ENCODE results near the gene GRIN3A.

The GRIN3A gene

DNA sequence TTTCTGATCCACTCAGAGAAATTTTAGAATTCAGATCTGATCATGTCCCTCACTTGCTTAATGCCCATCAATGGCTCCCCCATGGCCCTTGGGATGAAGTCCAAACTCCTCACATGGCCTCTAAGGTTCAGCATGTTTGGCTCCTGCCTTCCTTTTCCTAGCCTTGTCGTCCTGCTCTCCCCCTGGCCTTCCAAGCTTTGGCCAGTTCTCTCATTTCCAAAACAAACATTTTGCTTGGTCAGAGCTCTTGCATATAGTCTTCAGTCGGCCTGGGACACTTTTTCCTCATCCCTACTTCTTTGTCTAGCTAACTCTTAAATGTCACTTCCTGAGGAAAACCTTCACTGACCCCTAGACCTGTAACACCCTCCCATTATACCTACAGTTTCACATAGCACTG is 106.6 kb downstream of the GRIN3A start:
- no peak overlapping the region for H3K4me3 ChIP-seq (replicated peaks in 1 of 2; ENCODE audit: low read depth in 2 of 2, low read length in 2 of 2)
- TF ChIP-seq, protein P1, sequence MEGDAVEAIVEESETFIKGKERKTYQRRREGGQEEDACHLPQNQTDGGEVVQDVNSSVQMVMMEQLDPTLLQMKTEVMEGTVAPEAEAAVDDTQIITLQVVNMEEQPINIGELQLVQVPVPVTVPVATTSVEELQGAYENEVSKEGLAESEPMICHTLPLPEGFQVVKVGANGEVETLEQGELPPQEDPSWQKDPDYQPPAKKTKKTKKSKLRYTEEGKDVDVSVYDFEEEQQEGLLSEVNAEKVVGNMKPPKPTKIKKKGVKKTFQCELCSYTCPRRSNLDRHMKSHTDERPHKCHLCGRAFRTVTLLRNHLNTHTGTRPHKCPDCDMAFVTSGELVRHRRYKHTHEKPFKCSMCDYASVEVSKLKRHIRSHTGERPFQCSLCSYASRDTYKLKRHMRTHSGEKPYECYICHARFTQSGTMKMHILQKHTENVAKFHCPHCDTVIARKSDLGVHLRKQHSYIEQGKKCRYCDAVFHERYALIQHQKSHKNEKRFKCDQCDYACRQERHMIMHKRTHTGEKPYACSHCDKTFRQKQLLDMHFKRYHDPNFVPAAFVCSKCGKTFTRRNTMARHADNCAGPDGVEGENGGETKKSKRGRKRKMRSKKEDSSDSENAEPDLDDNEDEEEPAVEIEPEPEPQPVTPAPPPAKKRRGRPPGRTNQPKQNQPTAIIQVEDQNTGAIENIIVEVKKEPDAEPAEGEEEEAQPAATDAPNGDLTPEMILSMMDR (IDR thresholded peaks at IDR 0.05; ENCODE audit: low read depth, low read length) = no peak
- no peak for DNase-seq (ENCODE audit: low read depth in 2 of 2)

DNA sequence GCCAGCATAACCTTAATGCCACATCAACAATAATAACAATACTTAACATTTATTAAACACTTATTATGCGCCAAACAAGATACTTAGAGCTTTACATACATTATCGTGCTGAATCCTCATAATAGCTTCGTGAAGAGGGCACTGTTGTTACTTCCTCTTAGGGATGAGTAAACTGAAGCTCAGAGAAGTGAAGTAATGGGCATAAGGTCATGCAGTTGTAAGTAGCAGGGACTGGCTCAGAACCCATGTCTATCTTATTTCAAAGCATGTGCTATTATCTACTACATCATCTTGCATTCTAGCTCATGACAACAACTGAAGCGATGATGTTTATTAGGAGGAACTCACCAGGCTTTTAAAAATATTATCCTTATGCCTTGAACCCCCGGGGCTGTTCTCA is 108.8 kb downstream of the GRIN3A start:
- H3K4me3 ChIP-seq (replicated peaks in 1 of 2; ENCODE audit: low read depth in 2 of 2, low read length in 2 of 2) = no peak overlapping the region
- TF ChIP-seq, protein P1 (IDR thresholded peaks at IDR 0.05; ENCODE audit: low read depth, low read length) = no peak
- no peak for DNase-seq (ENCODE audit: low read depth in 2 of 2)

DNA sequence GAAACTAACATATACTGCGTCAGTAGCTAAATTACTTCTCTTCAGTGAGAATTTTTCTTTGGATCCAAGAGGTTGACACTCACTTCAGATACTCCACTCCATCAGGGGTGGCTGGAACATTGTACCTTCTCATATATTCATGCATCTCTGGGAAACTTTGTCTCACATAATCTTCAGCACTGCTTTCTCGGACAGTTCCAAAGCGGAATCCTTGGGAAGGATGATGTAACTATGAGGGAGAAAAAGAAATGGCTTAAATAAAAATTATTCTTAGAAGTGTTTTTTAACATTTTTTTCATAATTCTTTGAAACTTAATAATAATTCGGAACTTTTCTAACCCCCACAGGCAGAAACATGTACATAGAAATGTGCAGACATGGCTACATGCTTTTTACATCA is 110.3 kb downstream of the GRIN3A start:
- TF ChIP-seq, protein P1 (IDR thresholded peaks at IDR 0.05; ENCODE audit: low read depth, low read length) = no peak
- H3K4me3 ChIP-seq (replicated peaks in 1 of 2; ENCODE audit: low read depth in 2 of 2, low read length in 2 of 2) = no peak overlapping the region
- peak in 1 of 2 donors; percentile 30 for DNase-seq (ENCODE audit: low read depth in 2 of 2)

DNA sequence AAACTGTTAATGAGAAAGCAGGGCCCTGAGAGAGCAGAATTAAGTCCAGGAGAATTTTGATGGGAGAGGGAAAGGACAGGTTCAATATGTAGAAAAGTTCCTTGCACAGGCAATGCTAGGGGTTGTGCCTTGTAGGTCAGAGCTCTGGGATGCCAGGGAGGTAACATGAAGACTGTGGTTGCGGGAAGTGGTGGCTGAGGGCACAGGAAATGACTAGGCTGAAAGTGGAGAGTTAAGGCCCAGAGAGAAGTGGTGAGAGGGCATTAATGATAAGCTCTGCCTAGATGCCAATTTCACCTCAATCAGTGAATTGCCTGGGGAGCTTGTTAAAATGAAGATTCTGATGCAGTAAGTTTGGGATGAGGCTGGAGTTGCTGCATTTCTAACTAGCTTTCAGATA is 112.2 kb downstream of the GRIN3A start:
- no peak for DNase-seq (ENCODE audit: low read depth in 2 of 2)
- TF ChIP-seq, protein P1 (IDR thresholded peaks at IDR 0.05; ENCODE audit: low read depth, low read length) = no peak
- no peak overlapping the region for H3K4me3 ChIP-seq (replicated peaks in 1 of 2; ENCODE audit: low read depth in 2 of 2, low read length in 2 of 2)

DNA sequence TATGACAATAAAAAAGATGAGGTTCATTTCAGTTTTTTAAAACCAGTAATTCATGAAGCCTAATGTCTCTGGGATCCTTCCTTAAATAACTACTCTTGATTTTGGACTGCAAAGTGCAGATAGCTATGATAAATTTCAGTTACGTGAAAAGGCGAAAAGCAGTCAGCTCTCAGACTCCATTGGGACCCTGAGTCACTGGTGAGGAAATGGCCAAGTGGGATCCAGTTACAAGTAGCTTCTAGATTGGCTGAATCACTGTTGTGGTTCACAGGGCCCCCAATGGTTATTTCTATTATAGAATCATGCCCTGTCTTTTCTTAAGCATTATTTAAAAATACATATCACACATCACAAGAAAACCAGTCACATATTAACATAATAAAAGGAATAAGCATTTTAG is 112.6 kb downstream of the GRIN3A start:
- peak in 1 of 2 donors; percentile 70 for DNase-seq (ENCODE audit: low read depth in 2 of 2)
- H3K4me3 ChIP-seq (replicated peaks in 1 of 2; ENCODE audit: low read depth in 2 of 2, low read length in 2 of 2) = no peak overlapping the region
- TF ChIP-seq, protein P1 (IDR thresholded peaks at IDR 0.05; ENCODE audit: low read depth, low read length) = no peak

DNA sequence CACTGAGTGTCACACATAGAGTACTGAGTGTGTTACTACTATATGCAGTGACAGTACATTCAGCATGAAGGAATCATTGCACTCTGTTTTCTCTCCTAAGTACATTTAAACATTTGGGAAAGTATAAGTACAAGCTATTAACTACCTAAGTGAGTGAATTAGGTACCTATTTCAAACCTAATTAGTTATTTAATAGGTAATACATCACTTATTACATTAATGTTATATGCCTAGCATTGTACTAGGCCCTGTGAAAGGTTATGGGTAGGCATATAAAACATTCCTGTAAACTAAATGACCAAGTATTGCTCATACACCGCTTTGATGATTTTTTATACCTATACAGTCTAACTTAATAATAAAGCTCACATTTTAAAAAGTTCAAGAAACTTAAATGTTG is 118.0 kb downstream of the GRIN3A start:
- H3K4me3 ChIP-seq (replicated peaks in 1 of 2; ENCODE audit: low read depth in 2 of 2, low read length in 2 of 2) = no peak overlapping the region
- TF ChIP-seq, protein P1 (IDR thresholded peaks at IDR 0.05; ENCODE audit: low read depth, low read length) = no peak
- DNase-seq (ENCODE audit: low read depth in 2 of 2) = no peak

DNA sequence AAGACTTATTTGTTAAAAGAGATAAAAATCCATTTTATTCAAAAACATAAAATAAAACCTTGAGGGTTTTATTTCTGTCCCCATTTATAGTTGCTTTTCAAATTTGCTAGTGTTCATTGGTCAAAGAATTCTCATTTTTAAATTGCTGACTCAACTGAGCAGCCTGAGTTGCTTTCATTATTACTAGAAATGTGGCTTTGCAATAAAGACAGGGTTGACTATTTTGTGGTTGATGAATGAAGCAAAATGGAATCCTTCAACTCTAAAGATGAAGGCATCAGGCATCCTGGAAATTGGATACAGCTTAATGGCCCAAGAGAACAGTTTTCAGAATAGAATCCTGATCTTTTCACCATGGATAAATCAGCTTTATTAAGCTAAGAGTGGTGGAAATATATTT is 119.7 kb downstream of the GRIN3A start:
- H3K4me3 ChIP-seq (replicated peaks in 1 of 2; ENCODE audit: low read depth in 2 of 2, low read length in 2 of 2) = no peak overlapping the region
- TF ChIP-seq, protein P1 (IDR thresholded peaks at IDR 0.05; ENCODE audit: low read depth, low read length) = no peak
- DNase-seq (ENCODE audit: low read depth in 2 of 2) = no peak

Measured in cardiac fibroblast (primary cell).